MCF 10A (cell line): ENCODE data around the gene CACNB2. TPM values are rescaled to one million over a fixed set of nuclear protein-coding genes. Genes with fewer than 3 reads are reported as not detected.

Experiments used
- BruUV-seq: library from RNA; stranded (reverse); fragments of 400-500 nt; replicated peaks from 2 replicates; lab custom pipeline; 2021; lab: Mats Ljungman, UMichigan
- CTCF ChIA-PET: fragments of 300-600 bp; sonication (Branson Sonifier 250); formaldehyde crosslinking; extraction: SDS; loops from one replicate; lab custom pipeline; 2021; ENCODE audit warnings: antibody characterized with exemption, inconsistent platforms; lab: Yijun Ruan, JAX
- POLR2A ChIA-PET: fragments of 300-600, 350-650 bp; sonication (Branson Sonifier 250); formaldehyde crosslinking; extraction: SDS; loops from one replicate; lab custom pipeline; 2020; ENCODE audit warnings: antibody characterized with exemption, inconsistent platforms; lab: Yijun Ruan, JAX
- DNase-seq: peaks from one replicate; pipeline ENCODE4 v3.0.0-alpha.2; 2018; ENCODE audit not compliant: unreplicated experiment
- H3K27ac Mint-ChIP-seq: one replicate; pipeline ENCODE4 v1.8.0; 2022; ENCODE audit warnings: mild to moderate bottlenecking, low read depth, mixed read lengths; ENCODE audit not compliant: unreplicated experiment
- H3K27me3 Mint-ChIP-seq: one replicate; pipeline ENCODE4 v1.8.0; 2022; ENCODE audit warnings: mixed read lengths; ENCODE audit not compliant: insufficient read depth, unreplicated experiment
- H3K36me3 Mint-ChIP-seq: one replicate; pipeline ENCODE4 v1.8.0; 2022; ENCODE audit warnings: mild to moderate bottlenecking, moderate library complexity, mixed read lengths; ENCODE audit not compliant: insufficient read depth, unreplicated experiment
- H3K4me1 Mint-ChIP-seq: one replicate; pipeline ENCODE4 v1.8.0; 2022; ENCODE audit warnings: mixed read lengths; ENCODE audit not compliant: insufficient read depth, unreplicated experiment
- H3K4me3 Mint-ChIP-seq: one replicate; pipeline ENCODE4 v1.8.0; 2022; ENCODE audit warnings: mild to moderate bottlenecking, moderate library complexity, mixed read lengths; ENCODE audit not compliant: unreplicated experiment
- H3K9me3 Mint-ChIP-seq: one replicate; pipeline ENCODE4 v1.8.0; 2022; ENCODE audit warnings: mixed read lengths; ENCODE audit not compliant: unreplicated experiment
- intact Hi-C: fragments of 100-400 bp; cut with micrococcal nuclease; formaldehyde crosslinking; loops from 2 replicates; pipeline ENCODE4 v1.14.1; 2022
- total RNA-seq: library from RNA; stranded (reverse); gene quantifications from 2 replicates; pipeline ENCODE4 v1.2.3, GENCODE V29; 2022
- TF ChIP-seq, protein P1 (sequence below): fragments of 200-600 bp; IDR thresholded peaks from one replicate; pipeline ENCODE4 v1.8.0; 2022; ENCODE audit warnings: antibody characterized with exemption, mild to moderate bottlenecking; ENCODE audit not compliant: unreplicated experiment

Gene CACNB2
- total RNA-seq, 1 experiment from 2014 or later = 3.3 TPM

DNA sequence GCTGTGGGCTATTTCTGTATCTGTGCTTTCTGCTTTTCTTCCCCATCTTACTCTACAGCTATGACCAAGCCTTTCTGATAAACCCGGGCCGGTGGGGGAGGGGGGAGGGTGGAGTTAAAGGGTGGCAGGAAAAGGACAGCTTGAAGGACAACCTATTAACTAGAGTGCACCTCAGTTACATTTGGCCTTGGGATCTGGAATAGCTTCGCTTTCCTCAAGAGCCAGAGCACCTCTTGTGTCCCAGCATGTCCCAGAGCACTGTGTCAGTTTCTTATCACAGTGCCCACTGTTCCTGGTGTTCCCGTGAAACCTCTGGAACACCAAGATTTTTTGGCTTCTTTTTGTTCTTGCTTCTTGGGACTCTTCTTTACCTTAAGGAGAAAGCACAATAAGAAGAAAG lies 350.5 kb downstream of the CACNB2 start:
- Mint-ChIP-seq H3K36me3 (peaks cover 4% of the 10 kb centered on the region), H3K4me3 (no peak overlapping the region), H3K4me1 (no peaks in the 10 kb centered on the region), H3K9me3 (no peaks in the 10 kb centered on the region), H3K27me3 (no peaks in the 10 kb centered on the region), H3K27ac (no peak overlapping the region)
- intact Hi-C loops = no loop called here
- TF ChIP-seq, protein P1, sequence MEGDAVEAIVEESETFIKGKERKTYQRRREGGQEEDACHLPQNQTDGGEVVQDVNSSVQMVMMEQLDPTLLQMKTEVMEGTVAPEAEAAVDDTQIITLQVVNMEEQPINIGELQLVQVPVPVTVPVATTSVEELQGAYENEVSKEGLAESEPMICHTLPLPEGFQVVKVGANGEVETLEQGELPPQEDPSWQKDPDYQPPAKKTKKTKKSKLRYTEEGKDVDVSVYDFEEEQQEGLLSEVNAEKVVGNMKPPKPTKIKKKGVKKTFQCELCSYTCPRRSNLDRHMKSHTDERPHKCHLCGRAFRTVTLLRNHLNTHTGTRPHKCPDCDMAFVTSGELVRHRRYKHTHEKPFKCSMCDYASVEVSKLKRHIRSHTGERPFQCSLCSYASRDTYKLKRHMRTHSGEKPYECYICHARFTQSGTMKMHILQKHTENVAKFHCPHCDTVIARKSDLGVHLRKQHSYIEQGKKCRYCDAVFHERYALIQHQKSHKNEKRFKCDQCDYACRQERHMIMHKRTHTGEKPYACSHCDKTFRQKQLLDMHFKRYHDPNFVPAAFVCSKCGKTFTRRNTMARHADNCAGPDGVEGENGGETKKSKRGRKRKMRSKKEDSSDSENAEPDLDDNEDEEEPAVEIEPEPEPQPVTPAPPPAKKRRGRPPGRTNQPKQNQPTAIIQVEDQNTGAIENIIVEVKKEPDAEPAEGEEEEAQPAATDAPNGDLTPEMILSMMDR = no peak
- ChIA-PET POLR2A (no interaction called here), CTCF (no interaction called here)
- BruUV-seq = no TSS peak
- DNase-seq = no peak

DNA sequence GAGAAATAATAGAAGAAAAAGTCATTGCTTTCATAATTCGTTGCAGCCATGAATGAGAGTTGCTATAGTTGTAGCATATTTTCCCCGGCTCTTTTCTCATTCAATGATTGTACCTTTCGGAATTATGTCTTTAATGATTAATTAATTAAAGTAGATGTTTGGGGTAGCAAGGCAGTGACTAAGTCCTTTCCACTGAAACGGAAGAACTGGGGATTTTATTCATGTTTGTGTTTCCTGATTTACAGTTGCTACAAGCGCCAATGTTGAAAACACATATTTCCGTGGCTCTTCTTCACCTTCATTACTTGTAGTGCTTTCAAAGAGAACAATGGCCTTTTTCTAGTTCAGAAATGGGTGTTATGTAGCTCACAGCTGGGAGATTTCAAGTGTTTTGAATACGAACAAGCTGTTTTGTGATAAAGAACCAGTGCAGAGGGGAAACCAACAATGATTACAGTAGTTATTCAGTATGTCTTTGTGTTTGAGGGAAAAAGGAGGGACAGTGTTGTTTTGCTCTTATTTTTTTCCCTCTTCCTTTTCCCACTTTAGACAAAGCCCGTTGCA lies 357.7 kb downstream of the CACNB2 start:
- H3K4me3 Mint-ChIP-seq = no peak overlapping the region
- intact Hi-C loops = no loop called here
- no peak overlapping the region for H3K27ac Mint-ChIP-seq

DNA sequence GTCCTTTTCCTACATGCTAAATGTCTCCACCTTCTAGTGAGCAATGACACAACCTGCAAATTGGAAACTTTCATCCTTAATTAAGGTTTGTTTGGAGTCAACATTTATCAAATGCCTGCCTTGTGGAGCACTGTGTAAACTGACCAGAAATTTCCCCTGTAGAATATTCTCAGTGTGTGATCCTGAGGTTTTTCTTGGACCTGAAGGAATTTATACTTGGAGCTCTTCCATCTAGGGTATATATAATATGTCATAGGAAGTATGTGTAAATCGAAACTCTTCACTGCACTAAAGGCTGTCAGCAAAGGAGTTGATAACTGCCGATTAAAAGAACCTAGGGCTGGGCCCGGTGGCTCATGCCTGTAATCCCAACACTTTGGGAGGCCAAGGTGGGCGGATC lies 358.8 kb downstream of the CACNB2 start:
- Mint-ChIP-seq H3K27ac (no peak overlapping the region), H3K36me3 (peaks cover 11% of the 10 kb centered on the region), H3K27me3 (no peaks in the 10 kb centered on the region), H3K4me1 (peaks cover 5% of the 10 kb centered on the region), H3K9me3 (no peaks in the 10 kb centered on the region), H3K4me3 (no peak overlapping the region)
- ChIA-PET CTCF (interaction anchor here (0.6 kb wide), 1 partner anchor 1404 kb away, joined by 3 read pairs; no protein-coding TSS in a partner anchor), POLR2A (no interaction called here)
- DNase-seq = no peak
- no TSS peak for BruUV-seq
- intact Hi-C loops = no loop called here
- TF ChIP-seq, protein P1 = no peak

More for the DNA sequence above, 357.7 kb downstream of the CACNB2 start:
- POLR2A ChIA-PET = no interaction called here
- DNase-seq = no peak
- H3K4me1 Mint-ChIP-seq = peaks cover 5% of the 10 kb centered on the region
- H3K27me3 Mint-ChIP-seq = no peaks in the 10 kb centered on the region
- TF ChIP-seq, protein P1 = no peak
- H3K36me3 Mint-ChIP-seq = peaks cover 15% of the 10 kb centered on the region
- BruUV-seq = no TSS peak
- H3K9me3 Mint-ChIP-seq = no peaks in the 10 kb centered on the region
- CTCF ChIA-PET = no interaction called here

DNA sequence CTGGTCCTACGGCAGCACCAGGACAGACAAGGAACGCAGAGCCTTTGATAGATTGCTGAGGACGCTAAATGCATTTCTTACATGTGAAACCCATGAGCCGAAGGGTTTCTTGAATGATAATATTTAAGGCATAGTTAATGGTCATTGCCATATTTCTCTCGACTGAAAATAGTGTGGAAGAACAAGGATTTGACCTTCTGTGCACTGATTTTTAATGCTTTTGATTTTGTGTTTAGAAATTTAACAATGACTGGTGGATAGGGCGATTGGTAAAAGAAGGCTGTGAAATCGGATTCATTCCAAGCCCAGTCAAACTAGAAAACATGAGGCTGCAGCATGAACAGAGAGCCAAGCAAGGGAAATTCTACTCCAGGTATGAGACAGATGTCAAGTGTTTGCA lies 360.4 kb downstream of the CACNB2 start:
- BruUV-seq = no TSS peak
- TF ChIP-seq, protein P1 = no peak
- H3K27ac Mint-ChIP-seq = no peak overlapping the region
- peaks cover 5% of the 10 kb centered on the region for H3K4me1 Mint-ChIP-seq
- no peak overlapping the region for H3K4me3 Mint-ChIP-seq
- ChIA-PET POLR2A (no interaction called here), CTCF (interaction anchor here (0.6 kb wide), 1 partner anchor 154 kb away, joined by 3 read pairs; no protein-coding TSS in a partner anchor)
- H3K36me3 Mint-ChIP-seq = peaks cover 20% of the 10 kb centered on the region
- no peaks in the 10 kb centered on the region for H3K27me3 Mint-ChIP-seq
- H3K9me3 Mint-ChIP-seq = no peaks in the 10 kb centered on the region
- DNase-seq = no peak
- intact Hi-C loops = no loop called here
